ENCODE results near the gene SLC25A15.

The SLC25A15 gene

GRCh38 chr13:40764587-40765403, 24.6 kb upstream of the SLC25A15 start:
- H3K27ac ChIP-seq (ENCODE audit: low read depth, low read length): peak overlapping the region; percentile 91

DNA sequence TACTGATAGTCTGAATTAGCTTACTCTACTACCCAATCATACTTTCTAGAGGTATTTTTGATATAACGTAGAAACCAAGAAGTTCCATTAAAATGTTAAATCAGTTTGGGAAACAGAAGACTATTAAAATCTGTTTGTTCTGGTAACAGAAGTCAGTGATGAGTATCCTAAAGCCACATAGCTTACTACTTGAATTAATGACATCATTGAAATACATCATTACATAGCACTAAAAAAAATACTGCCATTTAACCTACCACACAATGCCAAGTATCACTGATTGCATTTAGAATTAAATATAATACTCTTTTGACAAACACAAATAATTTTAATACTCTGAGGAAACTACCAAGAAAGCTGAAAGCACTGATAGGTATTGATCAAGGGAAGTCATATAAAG, 23.8 kb upstream of the SLC25A15 start:
- H3F3A ChIP-seq (ENCODE audit: insufficient read depth): peaks cover 52% of the 10 kb centered on the region
- no peak overlapping the region for H3K4me3 ChIP-seq (ENCODE audit: insufficient read depth, low read length, poor library complexity, severe bottlenecking)
- no peak for TF ChIP-seq EZH2phosphoT487 (conservative IDR thresholded peaks at IDR 0.05; ENCODE audit: low read length)
- TF ChIP-seq, protein P1, sequence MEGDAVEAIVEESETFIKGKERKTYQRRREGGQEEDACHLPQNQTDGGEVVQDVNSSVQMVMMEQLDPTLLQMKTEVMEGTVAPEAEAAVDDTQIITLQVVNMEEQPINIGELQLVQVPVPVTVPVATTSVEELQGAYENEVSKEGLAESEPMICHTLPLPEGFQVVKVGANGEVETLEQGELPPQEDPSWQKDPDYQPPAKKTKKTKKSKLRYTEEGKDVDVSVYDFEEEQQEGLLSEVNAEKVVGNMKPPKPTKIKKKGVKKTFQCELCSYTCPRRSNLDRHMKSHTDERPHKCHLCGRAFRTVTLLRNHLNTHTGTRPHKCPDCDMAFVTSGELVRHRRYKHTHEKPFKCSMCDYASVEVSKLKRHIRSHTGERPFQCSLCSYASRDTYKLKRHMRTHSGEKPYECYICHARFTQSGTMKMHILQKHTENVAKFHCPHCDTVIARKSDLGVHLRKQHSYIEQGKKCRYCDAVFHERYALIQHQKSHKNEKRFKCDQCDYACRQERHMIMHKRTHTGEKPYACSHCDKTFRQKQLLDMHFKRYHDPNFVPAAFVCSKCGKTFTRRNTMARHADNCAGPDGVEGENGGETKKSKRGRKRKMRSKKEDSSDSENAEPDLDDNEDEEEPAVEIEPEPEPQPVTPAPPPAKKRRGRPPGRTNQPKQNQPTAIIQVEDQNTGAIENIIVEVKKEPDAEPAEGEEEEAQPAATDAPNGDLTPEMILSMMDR (IDR thresholded peaks at IDR 0.05; ENCODE audit: insufficient read depth, low read length, poor library complexity, severe bottlenecking): no peak
- H3K9me3 ChIP-seq (ENCODE audit: insufficient read depth, low read length): no peaks in the 10 kb centered on the region
- H3K9ac ChIP-seq (ENCODE audit: low read length): no peak overlapping the region
- peak overlapping the region; percentile 91 for H3K27ac ChIP-seq (ENCODE audit: low read depth, low read length)
- H3K27me3 ChIP-seq (ENCODE audit: low read length): no peaks in the 10 kb centered on the region
- H4K20me1 ChIP-seq (ENCODE audit: low read depth, low read length): no peaks in the 10 kb centered on the region
- H3K9me2 ChIP-seq (replicated peaks; ENCODE audit: insufficient read depth, low read length): no peaks in the 10 kb centered on the region
- peaks cover 44% of the 10 kb centered on the region for H3K79me2 ChIP-seq (ENCODE audit: insufficient read depth, low read length)
- H2AFZ ChIP-seq (ENCODE audit: low read depth, low read length, severe bottlenecking): no peak overlapping the region
- peak overlapping the region; percentile 20 for H3K4me2 ChIP-seq (ENCODE audit: low read depth, low read length, poor library complexity, severe bottlenecking)
- H3K36me3 ChIP-seq (ENCODE audit: low read length): peaks cover 5% of the 10 kb centered on the region; the same call in 1 of the 2 replicates

More at GRCh38 chr13:40764587-40765403, 24.6 kb upstream of the SLC25A15 start:
- H3K36me3 ChIP-seq (ENCODE audit: low read length): peaks cover 5% of the 10 kb centered on the region; the same call in 1 of the 2 replicates
- no peak overlapping the region for H2AFZ ChIP-seq (ENCODE audit: low read depth, low read length, severe bottlenecking)
- H3K79me2 ChIP-seq (ENCODE audit: insufficient read depth, low read length): peaks cover 37% of the 10 kb centered on the region
- TF ChIP-seq, protein P1 (IDR thresholded peaks at IDR 0.05; ENCODE audit: insufficient read depth, low read length, poor library complexity, severe bottlenecking): no peak
- TF ChIP-seq EZH2phosphoT487 (conservative IDR thresholded peaks at IDR 0.05; ENCODE audit: low read length): no peak
- H3F3A ChIP-seq (ENCODE audit: insufficient read depth): peaks cover 60% of the 10 kb centered on the region
- H3K4me2 ChIP-seq (ENCODE audit: low read depth, low read length, poor library complexity, severe bottlenecking): peak overlapping the region; percentile 20
- H3K27me3 ChIP-seq (ENCODE audit: low read length): no peaks in the 10 kb centered on the region
- peak overlapping the region; percentile 10; the same call in 1 of the 2 replicates for H3K9ac ChIP-seq (ENCODE audit: low read length)
- no peaks in the 10 kb centered on the region for H3K9me3 ChIP-seq (ENCODE audit: insufficient read depth, low read length)
- H3K9me2 ChIP-seq (replicated peaks; ENCODE audit: insufficient read depth, low read length): no peaks in the 10 kb centered on the region
- no peaks in the 10 kb centered on the region for H4K20me1 ChIP-seq (ENCODE audit: low read depth, low read length)
- H3K4me3 ChIP-seq (ENCODE audit: insufficient read depth, low read length, poor library complexity, severe bottlenecking): no peak overlapping the region

- H3K79me2 ChIP-seq (ENCODE audit: insufficient read depth, low read length): peaks cover 20% of the 10 kb centered on the region
- no peak for TF ChIP-seq EZH2phosphoT487 (conservative IDR thresholded peaks at IDR 0.05; ENCODE audit: low read length)
- TF ChIP-seq, protein P1 (IDR thresholded peaks at IDR 0.05; ENCODE audit: insufficient read depth, low read length, poor library complexity, severe bottlenecking): no peak
- H3K4me2 ChIP-seq (ENCODE audit: low read depth, low read length, poor library complexity, severe bottlenecking): peak overlapping the region; percentile 77
- H3K27ac ChIP-seq (ENCODE audit: low read depth, low read length): peak overlapping the region; percentile 61
- peak overlapping the region; percentile 88 for H3K4me3 ChIP-seq (ENCODE audit: insufficient read depth, low read length, poor library complexity, severe bottlenecking)
- H3F3A ChIP-seq (ENCODE audit: insufficient read depth): peaks cover 24% of the 10 kb centered on the region; the same call in 1 of the 2 replicates
- H3K9ac ChIP-seq (ENCODE audit: low read length): peak overlapping the region; percentile 86
- H3K27me3 ChIP-seq (ENCODE audit: low read length): no peaks in the 10 kb centered on the region
- H4K20me1 ChIP-seq (ENCODE audit: low read depth, low read length): no peaks in the 10 kb centered on the region
- H2AFZ ChIP-seq (ENCODE audit: low read depth, low read length, severe bottlenecking): no peak overlapping the region
- peaks cover 5% of the 10 kb centered on the region; the same call in 1 of the 2 replicates for H3K36me3 ChIP-seq (ENCODE audit: low read length)
- no peaks in the 10 kb centered on the region for H3K9me3 ChIP-seq (ENCODE audit: insufficient read depth, low read length)
- H3K9me2 ChIP-seq (replicated peaks; ENCODE audit: insufficient read depth, low read length): no peaks in the 10 kb centered on the region
Observed at GRCh38 chr13:40769970-40770369, 19.4 kb upstream of the SLC25A15 start.
